Fibroblast of the aortic adventitia (primary cell): Measurements from ENCODE around the gene ABCG2. TPM values are rescaled to one million over a fixed set of nuclear protein-coding genes. Genes with fewer than 3 reads are reported as not detected.
A peak's percentile ranks its signal among the peaks of the same experiment; 100 is the strongest.

ENCODE experiments used
- DNase-seq: peaks from one replicate; pipeline ENCODE4 v3.0.0-alpha.2; 2010; ENCODE audit warnings: low read depth
- H3K4me3 ChIP-seq: 2 replicates; pipeline ENCODE4 v1.5.1; 2011; ENCODE audit warnings: low read depth, mild to moderate bottlenecking, control low read depth, low read length, moderate library complexity
- CTCF ChIP-seq: IDR thresholded peaks from 2 replicates; pipeline ENCODE4 v1.5.1; 2011; ENCODE audit warnings: mild to moderate bottlenecking, low read length, control low read depth, inconsistent platforms; ENCODE audit not compliant: insufficient read depth
- total RNA-seq: library from RNA; depleted of rRNA; stranded (reverse); fragments of >200 nt; gene quantifications from 2 replicates; pipeline ENCODE4 v1.2.3, GENCODE V29; 2012; ENCODE audit warnings: low replicate concordance

ABCG2 gene
- 0.90 and 7.0 TPM in 2 replicates for total RNA-seq

- peak; percentile 55 for DNase-seq
- TF ChIP-seq CTCF = no peak
- peak within 1 kb of the TSS; percentile 80 for H3K4me3 ChIP-seq
These were observed at the start of gene ABCG2 for GRCh38 chr4:88158489-88159228. Gene ABCG2, minus strand, starts transcription at chr4:88158639. Its CDS starts 18,644 bp downstream, at chr4:88139995.

- TF ChIP-seq CTCF = no peak
- no peak for DNase-seq
- H3K4me3 ChIP-seq = no peak overlapping the region
These were observed 49.7 kb upstream of the ABCG2 start for GRCh38 chr4:88208156-88208555.

GRCh38 chr4:88207171-88207570 lies 48.7 kb upstream of the ABCG2 start:
- TF ChIP-seq CTCF = no peak
- no peak for DNase-seq
- no peak overlapping the region for H3K4me3 ChIP-seq

GRCh38 chr4:88204882-88205281 lies 46.4 kb upstream of the ABCG2 start:
- DNase-seq = peak; percentile 14
- H3K4me3 ChIP-seq = no peak overlapping the region
- TF ChIP-seq CTCF = no peak

GRCh38 chr4:88202443-88202842 lies 44.0 kb upstream of the ABCG2 start:
- no peak overlapping the region for H3K4me3 ChIP-seq
- no peak for DNase-seq
- no peak for TF ChIP-seq CTCF

- no peak overlapping the region for H3K4me3 ChIP-seq
These were observed 41.7 kb upstream of the ABCG2 start for GRCh38 chr4:88200186-88200585.

More at GRCh38 chr4:88200186-88200585, 41.7 kb upstream of the ABCG2 start:
- DNase-seq = no peak
- no peak for TF ChIP-seq CTCF
